ENCODE measurements around the gene AP3S2.

DNA sequence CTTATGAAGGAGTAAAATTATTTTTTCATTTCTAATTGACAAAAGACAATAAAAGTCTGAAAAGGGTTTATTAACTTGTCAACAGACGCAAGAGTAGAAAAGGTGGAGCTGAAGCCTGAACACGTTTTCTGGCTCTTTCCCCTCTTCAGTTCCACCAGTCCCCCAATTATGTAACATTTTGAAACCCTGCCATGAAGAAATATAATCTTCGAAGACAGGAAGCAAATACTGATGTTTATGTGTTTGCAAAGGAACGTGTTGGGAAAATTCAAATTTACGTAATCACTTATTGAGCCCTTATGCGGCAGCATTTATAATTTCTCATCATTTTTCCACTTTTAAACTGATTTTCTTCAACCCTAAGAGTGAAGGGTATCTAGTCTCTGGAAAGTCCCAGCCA, 767 bp downstream of the AP3S2 start:
- TF ChIP-seq, protein P1, sequence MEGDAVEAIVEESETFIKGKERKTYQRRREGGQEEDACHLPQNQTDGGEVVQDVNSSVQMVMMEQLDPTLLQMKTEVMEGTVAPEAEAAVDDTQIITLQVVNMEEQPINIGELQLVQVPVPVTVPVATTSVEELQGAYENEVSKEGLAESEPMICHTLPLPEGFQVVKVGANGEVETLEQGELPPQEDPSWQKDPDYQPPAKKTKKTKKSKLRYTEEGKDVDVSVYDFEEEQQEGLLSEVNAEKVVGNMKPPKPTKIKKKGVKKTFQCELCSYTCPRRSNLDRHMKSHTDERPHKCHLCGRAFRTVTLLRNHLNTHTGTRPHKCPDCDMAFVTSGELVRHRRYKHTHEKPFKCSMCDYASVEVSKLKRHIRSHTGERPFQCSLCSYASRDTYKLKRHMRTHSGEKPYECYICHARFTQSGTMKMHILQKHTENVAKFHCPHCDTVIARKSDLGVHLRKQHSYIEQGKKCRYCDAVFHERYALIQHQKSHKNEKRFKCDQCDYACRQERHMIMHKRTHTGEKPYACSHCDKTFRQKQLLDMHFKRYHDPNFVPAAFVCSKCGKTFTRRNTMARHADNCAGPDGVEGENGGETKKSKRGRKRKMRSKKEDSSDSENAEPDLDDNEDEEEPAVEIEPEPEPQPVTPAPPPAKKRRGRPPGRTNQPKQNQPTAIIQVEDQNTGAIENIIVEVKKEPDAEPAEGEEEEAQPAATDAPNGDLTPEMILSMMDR (IDR thresholded peaks at IDR 0.05; ENCODE audit: low read length), result no peak
- no peak for TF ChIP-seq EZH2phosphoT487 (IDR thresholded peaks at IDR 0.05; ENCODE audit: low read length)
